Measurements from ENCODE around the gene TRIM6. TPM values are rescaled to one million over a fixed set of nuclear protein-coding genes. Genes with fewer than 3 reads are reported as not detected.

Gene TRIM6
- total and polyA plus RNA-seq, 9 of the 15 experiments (the other 6 are each of a cell fraction or from before 2014, with no cell fraction given), result 5.0 to 11.8 (median 8.7) TPM

GRCh38 chr11:5553343-5553742 is 43.1 kb upstream of the TRIM6 start:
- Histone ChIP-seq H3K9ac (ENCODE audit: insufficient read depth in 1 of 2, low read depth in 2 of 2, low read length in 2 of 2) (no peak overlapping the region), H3K27me3 (ENCODE audit: control insufficient read depth in 2 of 2, insufficient read depth in 2 of 2, low read length in 2 of 2) (no peaks in the 10 kb centered on the region), H3K36me3 (ENCODE audit: control insufficient read depth, insufficient read depth, low read length) (no peaks in the 10 kb centered on the region), H3K4me3 (no peak overlapping the region), H3K79me2 (ENCODE audit: control insufficient read depth, insufficient read depth, low read length) (no peaks in the 10 kb centered on the region), H3K9me1 (ENCODE audit: control insufficient read depth, insufficient read depth, low read length) (no peaks in the 10 kb centered on the region), H3K27ac (ENCODE audit: extremely low read depth, low read depth, low read length) (no peak overlapping the region), H2AFZ (ENCODE audit: low read depth, low read length) (no peak overlapping the region), H3K9me3 (replicated peaks; ENCODE audit: control insufficient read depth, insufficient read depth, low read depth, low read length) (no peaks in the 10 kb centered on the region), H4K20me1 (replicated peaks; ENCODE audit: control insufficient read depth, insufficient read depth, low read length) (no peaks in the 10 kb centered on the region), H3K4me1 (replicated peaks in 1 of 2; ENCODE audit: control insufficient read depth in 2 of 2, insufficient read depth in 2 of 2, low read length in 2 of 2) (peaks cover 0 to 14% of the 10 kb centered on the region in 2 experiments; a peak in 3 of 5 replicates), H3K4me2 (ENCODE audit: insufficient read depth, low read length) (no peak overlapping the region)
- DNase-seq (ENCODE audit: extremely low read depth in 1 of 4, low spot score in 3 of 4) (no peak), ATAC-seq (no peak; the same call in 2 of the 3 replicates), FAIRE-seq (no peak)
- BruUV-seq (replicated peaks), result no TSS peak
- ChIA-PET CTCF (ENCODE audit: low intra/inter-chr PET ratio) (interaction anchor here (1.1 to 2.4 kb wide), 3 partner anchors 77 to 429 kb away, joined by 3 to 13 read pairs (median 3); no protein-coding TSS in a partner anchor), POLR2A (interaction anchor here (0.6 kb wide), 1 partner anchor 49 kb away, joined by 3 read pairs; no protein-coding TSS in a partner anchor)
- TF ChIP-seq SMARCA4 (IDR thresholded peaks at IDR 0.05) (no peak), RAD21 (CRISPR knock-in tag; conservative IDR thresholded peaks at IDR 0.05 in 1 of 2, IDR thresholded peaks at IDR 0.05 in 1 of 2) (peak; percentile 48 to 71), PRMT5 (CRISPR knock-in tag; IDR thresholded peaks at IDR 0.05) (no peak), GABPB1 (CRISPR knock-in tag; IDR thresholded peaks at IDR 0.05) (no peak), KDM1A (IDR thresholded peaks at IDR 0.05) (0 out of 4 replicates have a peak, but pooled peaks of 1 of the 2 experiments have one; percentile 29), GATA2 (CRISPR knock-in tag; IDR thresholded peaks at IDR 0.05) (0 out of 2 replicates have a peak, but pooled peaks have one; percentile 10), TFAP4 (CRISPR knock-in tag; IDR thresholded peaks at IDR 0.05; ENCODE audit: borderline replicate concordance) (no peak), HDAC2 (IDR thresholded peaks at IDR 0.05) (0 out of 2 replicates have a peak, but pooled peaks have one; percentile 32)
- TF ChIP-seq, protein P1, sequence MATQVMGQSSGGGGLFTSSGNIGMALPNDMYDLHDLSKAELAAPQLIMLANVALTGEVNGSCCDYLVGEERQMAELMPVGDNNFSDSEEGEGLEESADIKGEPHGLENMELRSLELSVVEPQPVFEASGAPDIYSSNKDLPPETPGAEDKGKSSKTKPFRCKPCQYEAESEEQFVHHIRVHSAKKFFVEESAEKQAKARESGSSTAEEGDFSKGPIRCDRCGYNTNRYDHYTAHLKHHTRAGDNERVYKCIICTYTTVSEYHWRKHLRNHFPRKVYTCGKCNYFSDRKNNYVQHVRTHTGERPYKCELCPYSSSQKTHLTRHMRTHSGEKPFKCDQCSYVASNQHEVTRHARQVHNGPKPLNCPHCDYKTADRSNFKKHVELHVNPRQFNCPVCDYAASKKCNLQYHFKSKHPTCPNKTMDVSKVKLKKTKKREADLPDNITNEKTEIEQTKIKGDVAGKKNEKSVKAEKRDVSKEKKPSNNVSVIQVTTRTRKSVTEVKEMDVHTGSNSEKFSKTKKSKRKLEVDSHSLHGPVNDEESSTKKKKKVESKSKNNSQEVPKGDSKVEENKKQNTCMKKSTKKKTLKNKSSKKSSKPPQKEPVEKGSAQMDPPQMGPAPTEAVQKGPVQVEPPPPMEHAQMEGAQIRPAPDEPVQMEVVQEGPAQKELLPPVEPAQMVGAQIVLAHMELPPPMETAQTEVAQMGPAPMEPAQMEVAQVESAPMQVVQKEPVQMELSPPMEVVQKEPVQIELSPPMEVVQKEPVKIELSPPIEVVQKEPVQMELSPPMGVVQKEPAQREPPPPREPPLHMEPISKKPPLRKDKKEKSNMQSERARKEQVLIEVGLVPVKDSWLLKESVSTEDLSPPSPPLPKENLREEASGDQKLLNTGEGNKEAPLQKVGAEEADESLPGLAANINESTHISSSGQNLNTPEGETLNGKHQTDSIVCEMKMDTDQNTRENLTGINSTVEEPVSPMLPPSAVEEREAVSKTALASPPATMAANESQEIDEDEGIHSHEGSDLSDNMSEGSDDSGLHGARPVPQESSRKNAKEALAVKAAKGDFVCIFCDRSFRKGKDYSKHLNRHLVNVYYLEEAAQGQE (IDR thresholded peaks at IDR 0.05; ENCODE audit: borderline replicate concordance), result peak; percentile 56; the same call in 1 of the 2 replicates
- TF ChIP-seq, protein P1 (CRISPR knock-in tag; IDR thresholded peaks at IDR 0.05; ENCODE audit: low read depth), result no peak
- TF ChIP-seq, protein P2, sequence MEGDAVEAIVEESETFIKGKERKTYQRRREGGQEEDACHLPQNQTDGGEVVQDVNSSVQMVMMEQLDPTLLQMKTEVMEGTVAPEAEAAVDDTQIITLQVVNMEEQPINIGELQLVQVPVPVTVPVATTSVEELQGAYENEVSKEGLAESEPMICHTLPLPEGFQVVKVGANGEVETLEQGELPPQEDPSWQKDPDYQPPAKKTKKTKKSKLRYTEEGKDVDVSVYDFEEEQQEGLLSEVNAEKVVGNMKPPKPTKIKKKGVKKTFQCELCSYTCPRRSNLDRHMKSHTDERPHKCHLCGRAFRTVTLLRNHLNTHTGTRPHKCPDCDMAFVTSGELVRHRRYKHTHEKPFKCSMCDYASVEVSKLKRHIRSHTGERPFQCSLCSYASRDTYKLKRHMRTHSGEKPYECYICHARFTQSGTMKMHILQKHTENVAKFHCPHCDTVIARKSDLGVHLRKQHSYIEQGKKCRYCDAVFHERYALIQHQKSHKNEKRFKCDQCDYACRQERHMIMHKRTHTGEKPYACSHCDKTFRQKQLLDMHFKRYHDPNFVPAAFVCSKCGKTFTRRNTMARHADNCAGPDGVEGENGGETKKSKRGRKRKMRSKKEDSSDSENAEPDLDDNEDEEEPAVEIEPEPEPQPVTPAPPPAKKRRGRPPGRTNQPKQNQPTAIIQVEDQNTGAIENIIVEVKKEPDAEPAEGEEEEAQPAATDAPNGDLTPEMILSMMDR (IDR thresholded peaks at IDR 0.05 in 2 of 3, conservative IDR thresholded peaks at IDR 0.05 in 1 of 3; ENCODE audit: insufficient read depth in 2 of 3, low read depth in 1 of 3, low read length in 3 of 3), result peak in 1 of 3 experiments; percentile 60; a peak in 2 of 6 replicates
- intact Hi-C loops (cut with micrococcal nuclease) (loop anchor here (1.0 to 10.0 kb wide), 4 partner anchors 77 to 429 kb away; partner anchors contain the start of genes OR51M1 and OR51V1), in situ Hi-C loops (cut with MboI) (no loop called here)
